NCI-H2029 treated with DMSO at 0.1 percent for 48 hours (cell line): ENCODE measurements around the gene RPS23.

Source experiments
- DNase-seq: peaks from one replicate; lab custom pipeline; 2025; lab: John Stamatoyannopoulos, UW

The RPS23 gene

DNA sequence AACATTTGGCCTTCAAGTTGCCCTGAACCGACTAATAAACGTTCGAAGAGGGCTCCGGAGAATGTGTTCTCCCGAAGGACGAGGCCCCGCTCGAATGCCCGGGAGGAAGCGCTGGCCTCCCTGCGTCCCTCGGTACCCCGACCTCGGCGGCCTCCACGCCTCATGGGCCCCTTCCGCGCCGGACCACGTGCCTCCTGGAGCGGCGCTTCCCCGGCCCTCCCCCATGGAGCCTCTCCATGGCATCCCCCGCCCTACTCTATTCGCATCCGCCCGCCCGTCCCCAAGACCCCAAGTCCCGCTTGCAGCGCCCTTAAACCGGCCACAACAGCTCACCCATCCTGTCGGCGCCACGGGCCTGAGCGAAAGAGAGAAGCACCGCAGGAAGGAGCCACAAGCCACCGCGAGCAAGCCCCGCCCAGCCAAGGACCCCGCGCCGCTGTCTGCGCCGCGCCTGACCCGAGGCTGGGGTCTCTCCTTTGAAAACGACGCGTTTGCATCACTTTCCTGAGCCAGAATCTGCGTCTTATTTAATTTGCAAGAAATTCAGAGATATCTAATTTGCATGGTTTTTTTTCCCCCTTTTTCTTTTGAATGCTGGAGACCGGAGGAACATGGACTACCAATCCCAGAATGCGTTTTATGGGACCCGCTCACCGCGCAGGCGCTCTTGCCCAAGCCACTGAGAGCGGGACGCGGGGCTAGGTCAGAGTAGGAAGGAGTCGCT lies at the start of gene RPS23:
Gene RPS23, minus strand, starts transcription at position 368 of the 724 bp plus-strand sequence. Its CDS starts 31 bp downstream, at position 337.
- peak; percentile 92 for DNase-seq

DNA sequence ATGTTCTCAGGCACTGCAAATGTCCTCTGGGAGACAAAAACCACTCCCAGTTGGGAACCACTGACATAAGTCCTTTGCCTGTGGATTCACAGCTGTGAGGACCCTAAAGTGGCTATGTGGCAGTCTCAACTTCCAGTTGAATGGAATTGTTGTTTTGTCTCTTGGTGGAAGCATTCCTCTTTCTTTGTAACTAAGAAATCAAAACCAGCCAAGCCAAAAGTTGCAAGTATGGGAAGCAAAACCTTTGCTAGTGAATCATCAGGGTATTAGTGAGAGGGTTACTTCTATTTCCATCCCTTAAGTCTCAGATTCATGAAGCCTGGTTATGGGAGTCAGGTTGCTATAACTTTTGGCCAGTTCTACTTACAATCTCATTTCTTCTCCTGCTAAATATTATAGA lies 49.8 kb upstream of the RPS23 start:
- no peak for DNase-seq

DNA sequence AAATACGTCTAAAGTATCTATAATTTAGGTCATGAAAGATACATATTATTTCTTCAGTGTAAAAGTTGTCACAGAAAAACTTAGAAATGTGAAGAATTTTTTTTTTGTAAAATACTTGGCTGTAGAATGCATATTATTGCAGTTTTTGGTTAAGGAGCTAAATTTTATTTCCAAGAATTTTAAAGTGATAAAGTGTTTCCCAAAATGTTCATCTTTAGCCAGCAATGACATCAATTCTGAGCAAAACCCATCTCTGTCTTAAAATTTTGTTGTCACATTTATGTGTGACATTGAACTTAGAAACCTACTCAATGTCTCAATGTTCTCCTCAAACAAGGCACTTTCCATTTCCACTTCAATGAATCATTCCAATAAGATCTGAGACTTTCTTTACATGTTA lies 47.8 kb upstream of the RPS23 start:
- no peak for DNase-seq

DNA sequence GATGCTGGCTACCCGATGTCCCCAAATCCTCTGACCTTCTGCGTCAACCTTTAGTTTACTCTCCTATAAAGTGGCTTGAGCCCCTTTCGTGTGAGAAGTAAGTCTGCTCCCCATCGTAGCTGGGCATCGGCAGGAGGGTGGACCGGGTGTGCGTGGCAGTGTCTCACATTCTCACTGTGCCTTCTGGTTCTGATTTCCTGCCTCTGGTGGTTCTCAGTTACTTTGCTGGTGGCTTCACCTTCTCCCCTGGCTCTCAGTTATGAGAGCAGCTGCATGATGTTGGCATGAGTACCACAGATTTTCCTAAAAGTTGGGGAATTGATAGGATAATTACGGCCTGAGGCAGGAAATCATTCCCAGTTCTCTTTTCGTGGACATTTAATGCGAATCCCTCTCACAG lies 47.0 kb upstream of the RPS23 start:
- no peak for DNase-seq

DNA sequence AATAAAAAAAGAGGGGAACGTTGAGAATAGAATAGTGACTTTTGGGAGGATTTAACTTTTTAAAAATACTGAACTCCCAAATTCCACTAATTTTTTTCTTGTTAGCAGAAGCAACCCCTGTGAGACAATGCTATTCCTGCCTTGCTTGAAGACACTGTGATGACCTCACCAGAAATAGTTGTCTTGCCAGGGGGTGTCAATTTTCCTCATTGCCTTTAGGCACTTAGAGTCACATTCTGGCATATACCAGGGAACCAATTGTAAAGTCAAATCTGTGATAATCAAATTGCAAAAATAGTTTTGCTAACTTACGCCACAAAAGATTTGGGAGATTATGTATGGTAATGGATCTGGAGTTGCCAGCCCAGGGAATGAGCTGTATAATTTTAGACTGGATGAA lies 42.8 kb upstream of the RPS23 start:
- DNase-seq: no peak

DNA sequence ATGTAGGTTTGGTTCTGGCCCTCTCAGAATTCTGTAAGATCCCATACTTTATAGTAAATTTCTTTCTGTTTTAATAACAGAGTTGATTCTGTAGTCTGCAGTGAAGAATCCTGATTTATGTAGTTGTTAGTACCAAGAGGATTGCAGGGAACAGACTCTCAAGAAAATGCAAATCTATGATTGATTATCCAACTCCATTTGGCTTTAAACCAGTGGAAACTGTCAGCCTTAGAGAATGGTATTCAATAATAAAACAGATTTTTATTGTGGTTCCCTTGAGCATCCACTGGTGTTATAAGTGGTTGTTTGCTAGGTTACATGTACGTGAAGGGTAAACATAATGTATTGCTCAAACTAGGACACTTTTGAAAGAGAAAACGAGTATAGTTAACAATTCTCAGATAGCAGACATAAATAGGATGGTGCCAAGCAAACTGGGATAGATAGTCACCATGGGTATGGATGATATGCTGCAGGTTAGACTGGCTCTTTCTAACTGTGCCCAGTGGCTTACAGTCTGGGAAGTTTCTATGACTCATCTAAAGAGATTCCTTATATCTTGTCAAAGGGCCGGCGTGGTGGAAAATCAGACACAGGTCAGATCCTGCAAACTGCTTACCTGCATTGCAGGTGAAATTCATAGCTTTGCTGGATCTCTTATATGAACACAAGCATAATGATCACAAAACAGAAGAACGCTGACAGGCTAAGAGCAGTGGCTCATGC lies 41.7 kb upstream of the RPS23 start:
- no peak for DNase-seq

DNA sequence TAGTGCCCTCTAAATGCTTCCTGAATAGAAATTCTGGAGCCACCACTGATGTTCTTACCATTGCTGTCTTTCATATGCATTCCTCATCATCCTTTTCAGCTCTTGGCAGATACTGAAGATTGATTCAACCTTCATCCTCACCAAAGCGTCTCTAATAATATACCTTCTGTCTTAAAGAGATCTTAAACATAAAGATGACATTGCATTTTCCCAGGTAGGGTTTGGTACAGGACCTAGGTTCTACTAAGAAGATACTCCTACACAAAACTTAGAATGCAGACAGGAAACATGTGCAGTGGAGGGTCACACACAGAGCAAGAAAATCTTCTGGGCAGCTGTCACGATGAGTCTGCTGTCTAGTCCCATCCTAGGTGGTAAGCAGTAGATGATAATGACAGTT lies 41.0 kb upstream of the RPS23 start:
- no peak for DNase-seq

DNA sequence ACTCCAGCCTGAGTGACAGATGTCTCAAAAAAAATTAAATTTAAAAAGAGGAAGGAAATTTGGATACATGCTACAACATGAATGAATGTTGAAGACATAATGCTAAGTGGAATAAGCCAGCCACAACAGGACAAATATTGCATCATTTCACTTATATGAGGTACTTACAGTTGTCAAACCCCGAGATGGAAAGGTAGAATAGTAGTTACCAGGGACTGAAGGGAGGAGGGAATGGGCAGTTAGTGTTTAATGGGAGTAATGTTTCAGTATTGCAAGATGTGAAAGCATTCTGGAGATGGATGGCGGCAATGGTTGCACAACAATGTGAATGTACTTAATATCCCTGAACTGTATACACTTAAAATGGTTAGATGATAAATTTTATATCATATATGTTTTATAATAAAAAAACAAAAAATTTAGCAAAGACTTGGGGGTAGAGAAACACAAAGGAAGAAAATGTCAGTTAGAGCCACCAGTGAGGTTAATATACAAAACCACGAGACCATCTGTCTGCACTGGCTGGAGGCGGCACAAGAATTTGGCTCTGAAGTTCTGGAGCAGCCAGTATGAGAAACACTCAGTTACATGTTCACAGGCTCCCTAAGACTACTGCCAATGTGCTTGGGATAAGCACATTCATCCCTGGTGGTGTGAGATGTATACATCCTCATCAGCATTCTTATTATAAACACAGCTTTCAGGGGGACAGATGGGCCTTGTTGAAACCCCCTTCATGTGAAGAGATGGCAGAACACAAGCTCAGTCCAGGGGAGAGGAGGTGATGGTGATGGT lies 37.0 kb upstream of the RPS23 start:
- DNase-seq: no peak

DNA sequence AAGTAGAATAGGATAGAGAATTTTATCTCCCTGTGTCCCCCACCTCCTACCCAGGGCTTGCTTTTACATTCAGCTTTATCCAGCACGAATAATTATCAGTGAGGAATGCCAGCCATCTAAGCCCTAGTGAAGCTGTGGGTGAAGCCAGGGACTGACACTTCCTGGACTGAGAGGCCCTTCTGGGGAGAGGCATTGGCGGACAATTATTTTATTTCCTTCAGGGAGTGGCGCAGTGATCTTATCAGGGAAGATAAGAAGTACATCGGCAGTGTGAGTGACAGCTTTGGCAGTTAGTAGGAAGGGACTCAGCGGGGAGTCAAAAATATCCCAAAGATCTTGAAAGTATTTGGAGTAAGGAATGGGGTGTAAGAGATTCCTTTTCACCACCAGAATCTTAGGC lies 34.9 kb upstream of the RPS23 start:
- no peak for DNase-seq

DNA sequence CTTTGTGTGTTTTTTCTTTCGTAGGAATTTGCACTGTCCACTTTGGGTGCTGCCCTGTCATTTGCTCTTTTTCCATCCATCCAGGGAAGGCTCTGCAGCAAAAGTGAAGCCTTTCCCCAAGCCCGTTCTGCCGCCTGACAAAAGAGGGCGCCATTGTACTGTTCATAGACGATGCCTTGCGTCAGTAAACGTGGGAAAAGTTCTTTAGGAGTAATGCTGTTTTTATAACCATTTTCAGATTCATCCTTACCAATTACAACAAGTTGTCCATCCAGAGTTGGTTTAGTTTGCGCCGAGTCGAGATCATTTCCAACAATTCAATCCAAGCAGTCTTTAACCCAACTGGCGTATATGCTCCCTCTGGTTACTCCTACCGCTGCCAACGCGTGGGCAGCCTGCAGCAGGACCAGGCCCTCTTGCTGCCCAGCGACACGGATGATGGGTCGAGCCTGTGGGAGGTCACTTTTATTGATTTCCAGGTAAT lies 34.3 kb upstream of the RPS23 start:
- DNase-seq: peak; percentile 32

DNA sequence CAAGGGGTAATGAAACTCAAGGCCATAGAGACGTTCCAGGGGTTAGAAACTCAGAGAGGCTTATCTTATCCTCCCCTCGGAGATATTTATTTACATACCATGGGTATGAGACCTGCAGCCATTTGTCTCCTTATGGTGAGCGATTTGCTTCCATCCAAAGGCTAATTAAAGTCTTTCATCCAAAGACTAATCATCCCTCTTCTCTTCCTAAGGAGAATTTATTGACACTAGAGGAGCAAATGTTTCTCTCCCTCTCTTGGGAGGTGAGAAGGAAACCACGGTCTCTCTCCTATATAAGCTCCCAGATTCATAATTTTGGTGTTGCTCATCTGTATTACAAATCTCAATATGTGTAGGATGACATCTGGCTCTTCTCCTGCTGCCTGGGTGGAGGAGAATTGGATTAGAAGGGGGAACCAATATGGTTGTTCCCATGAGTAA lies 31.0 kb upstream of the RPS23 start:
- no peak for DNase-seq

DNA sequence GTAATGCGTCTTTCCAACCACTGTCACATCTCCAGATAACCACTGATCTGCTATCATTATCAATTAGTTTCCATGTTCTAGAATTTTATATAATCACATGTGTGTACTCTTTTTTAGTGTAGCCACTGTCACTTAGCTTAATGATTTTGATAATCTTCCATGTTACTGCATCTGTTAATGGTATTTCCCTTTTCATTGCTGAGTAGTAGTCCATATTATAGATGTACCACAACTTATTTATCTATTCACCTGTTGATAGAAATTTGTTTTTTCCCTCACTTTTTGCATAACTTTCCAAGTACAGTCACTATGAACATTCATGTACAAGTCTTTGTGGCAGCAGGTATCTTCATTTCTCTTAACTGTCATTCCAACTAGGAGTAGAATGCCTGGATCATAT lies 30.3 kb upstream of the RPS23 start:
- DNase-seq: no peak

DNA sequence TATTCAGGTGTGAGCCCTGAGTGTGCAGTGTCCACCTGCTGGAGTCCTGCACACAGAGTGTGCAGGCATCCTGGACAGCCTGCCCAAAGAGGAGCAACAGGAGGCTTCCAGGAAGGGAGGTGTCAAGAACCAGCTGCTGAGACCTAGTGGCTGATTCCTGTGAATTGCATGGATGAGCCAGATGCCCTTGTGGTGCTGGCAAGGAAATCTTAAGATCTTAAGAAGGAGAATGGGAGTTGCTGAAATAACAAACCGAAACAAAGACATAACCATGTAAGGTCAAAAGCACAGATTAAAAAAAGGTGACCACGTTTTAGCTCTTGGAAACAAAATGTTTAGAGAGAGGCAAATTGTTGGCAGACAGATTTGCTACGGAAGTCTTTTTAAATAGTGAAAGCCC lies 29.3 kb upstream of the RPS23 start:
- no peak for DNase-seq

DNA sequence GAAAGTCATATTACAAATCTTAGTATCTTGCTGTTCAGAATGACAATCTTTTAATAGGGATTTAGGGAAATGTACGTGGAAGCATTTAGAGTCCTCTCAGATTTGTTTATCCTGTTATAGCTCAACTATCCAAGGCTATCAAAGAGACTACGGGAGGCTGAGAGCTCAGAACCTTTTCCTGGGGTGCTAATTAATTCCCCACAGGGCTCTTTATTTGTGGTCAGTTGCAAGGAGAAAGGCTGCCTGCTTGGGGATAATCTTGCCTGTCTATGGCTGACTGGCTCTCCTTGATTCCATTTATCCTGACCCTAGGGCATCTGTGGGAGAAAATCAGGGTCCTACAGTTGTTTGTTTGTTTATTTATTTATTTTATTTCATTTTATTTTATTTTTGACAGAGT lies 28.0 kb upstream of the RPS23 start:
- no peak for DNase-seq

DNA sequence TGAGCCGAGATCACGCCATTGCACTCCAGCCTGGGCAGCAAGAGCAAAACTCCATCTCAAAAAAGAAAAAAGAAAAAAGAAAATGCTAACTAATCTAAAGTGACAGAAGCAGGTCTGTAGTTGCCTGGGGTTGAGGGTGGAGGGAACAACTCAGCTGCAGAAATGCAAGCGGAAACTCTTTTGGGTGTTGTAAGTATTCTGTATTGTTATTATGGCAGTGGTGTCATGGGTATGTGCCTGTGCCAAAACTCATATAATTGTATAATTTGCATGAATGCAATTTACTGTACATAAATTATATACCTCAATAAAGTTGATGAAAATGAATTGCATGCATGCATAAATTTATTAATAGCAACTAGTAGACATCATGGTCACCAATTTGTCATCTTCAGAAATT lies 23.0 kb upstream of the RPS23 start:
- no peak for DNase-seq

DNA sequence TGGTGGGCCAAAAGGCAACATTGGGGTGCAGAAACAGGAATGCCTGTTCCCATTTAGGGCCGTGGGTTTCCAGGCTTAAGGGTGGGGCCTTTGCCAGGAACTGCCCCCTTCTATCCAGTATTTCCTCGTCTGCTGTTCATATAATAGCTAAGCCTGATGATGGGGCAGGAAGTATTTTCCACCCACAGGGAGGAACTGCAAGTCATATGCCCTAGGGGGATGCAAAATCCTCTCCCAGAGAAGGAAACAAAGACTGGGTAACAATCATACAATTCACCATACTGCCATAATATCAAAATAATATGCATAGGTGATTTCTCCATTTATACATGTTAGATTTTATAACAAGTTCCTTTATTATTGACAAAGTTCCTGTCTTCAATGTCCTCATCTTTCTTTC lies 20.5 kb upstream of the RPS23 start:
- no peak for DNase-seq

DNA sequence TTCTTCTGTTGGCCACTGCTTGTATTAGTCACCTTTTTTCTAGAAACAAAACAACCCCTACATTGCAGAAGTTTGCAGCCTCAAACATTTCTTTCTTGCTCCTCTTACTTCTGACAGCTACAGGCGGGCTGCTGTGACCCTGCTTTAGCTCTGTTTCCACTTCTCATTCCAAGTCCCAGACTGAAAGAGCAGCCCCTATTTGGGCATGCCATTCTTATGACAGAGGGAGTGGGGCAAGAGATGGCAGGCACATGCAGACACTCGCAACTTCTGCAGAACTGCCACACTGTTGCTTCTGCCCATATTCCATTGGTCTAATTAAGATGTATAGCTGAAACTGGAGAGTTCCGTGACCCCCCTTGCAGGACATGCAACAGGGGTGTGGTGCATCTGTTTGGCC lies 19.6 kb upstream of the RPS23 start:
- no peak for DNase-seq

DNA sequence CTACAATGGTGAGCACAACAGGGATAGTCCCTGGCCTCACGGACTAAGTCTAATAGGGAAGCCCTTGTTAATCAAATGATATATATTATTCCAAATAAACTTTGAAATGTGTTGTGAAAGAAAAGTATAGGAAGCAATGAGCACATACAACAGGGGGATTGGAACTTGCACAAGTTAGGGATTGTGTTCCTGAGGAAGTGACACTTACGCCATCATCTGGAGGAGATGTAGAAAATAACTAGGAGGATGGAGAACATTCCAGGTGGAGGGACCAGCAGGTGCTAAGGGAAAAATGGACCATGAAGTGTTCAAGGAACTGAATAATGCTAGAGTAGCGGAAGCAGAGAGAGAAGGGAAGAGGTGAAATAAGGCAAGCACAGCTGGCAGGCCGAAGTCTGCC lies 18.8 kb upstream of the RPS23 start:
- no peak for DNase-seq

DNA sequence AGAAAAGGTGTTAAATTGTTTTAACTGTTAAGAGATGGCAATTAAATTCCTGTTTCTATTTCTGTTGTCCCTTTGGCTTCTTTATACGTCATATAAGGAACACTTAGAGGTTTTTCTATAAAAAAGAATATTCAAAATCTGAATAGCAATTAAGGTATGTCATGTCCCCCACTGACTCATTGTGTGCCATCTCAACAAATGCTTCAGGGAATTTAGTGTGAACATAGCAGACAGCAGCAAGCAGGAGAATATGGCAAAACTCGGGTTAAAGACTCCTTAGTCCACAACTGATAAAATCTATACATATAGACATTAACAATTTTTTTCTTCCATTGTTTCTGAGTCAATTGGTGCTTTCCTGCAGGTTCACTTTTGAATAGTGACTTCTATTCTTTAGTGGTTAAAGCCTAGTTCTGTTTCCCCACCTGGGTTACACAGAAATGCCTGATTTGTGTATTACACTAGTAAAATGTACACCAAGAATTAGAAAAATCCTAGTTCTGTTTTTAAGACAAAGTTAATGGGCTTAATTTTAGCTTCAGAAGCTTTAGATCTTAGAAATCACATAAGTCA lies 17.9 kb upstream of the RPS23 start:
- DNase-seq: no peak

DNA sequence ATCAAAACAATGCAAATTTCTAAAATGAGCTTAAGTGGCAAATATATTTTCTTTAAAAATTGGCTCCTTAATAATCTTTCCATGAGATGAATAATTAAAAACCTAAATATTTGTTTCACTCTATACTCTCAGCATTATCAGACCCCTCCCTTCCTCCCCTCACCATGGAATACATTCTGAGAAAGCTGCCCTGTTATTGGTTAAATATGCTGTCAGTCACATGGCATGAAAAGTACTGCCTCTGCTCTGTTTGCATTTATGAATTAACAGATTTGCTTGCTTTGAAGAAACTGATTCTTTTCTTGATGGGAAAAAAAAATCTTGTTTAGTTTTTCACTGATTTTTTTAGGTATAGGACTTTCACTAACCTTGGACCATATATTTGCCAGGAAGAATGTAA lies 17.0 kb upstream of the RPS23 start:
- DNase-seq: no peak

DNA sequence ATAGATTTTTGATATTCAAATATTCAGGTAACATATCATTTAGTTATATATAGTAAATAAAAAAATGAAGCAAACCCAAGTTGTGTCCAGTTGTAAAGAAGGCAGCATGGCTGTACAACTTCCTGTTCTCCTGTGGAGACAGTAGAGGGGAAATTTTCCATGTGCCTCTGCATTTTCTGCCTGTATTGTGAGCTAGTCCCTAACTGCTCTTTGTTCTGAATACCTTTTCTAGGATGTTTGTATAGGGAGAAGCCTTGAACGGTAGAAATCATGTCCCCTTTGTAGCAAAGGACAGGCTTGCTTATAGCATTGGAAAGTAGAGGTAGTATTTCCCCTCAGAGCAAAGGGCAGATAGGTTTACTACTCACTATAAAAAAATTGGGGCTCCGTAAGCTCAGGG lies 13.3 kb upstream of the RPS23 start:
- DNase-seq: no peak

DNA sequence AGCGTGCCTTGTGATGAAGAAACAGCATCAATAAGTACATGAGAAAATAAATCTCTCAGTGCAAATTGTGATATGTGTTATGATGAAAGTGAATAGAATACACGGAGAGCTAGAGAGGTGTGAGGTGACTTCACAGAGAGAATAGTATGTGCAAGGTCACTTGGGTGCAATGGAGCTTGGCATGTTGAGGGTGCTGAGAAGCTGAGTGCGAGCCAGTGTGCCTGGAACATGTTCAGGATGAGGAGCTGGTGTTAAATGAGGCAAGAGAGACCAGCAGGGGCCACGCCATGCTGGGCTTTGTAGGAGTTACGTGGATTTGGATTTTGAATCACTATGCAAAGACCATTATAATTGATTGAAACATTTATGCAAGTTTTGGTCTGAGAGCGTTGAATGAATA lies 12.8 kb upstream of the RPS23 start:
- no peak for DNase-seq

DNA sequence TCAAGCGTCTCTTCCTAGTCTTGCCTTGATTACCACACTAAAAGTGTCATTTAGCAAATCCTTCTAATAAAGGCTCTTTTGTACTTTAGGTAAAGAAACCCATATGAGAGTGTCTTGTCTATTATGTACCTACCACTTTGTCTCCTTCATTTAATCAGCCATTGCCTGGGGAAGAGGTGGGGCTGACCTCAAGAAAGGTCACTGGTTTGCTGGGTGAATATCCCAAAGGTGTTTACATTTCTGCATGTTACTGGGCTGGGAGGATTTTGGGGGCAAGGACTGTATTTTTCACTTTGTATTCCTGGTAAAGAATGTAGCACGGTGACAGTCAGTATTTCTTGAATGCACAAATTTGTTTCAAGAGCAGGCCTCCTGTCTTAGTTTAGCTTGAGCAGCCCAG lies 11.9 kb upstream of the RPS23 start:
- no peak for DNase-seq
